ENCODE data around the gene EDEM1. TPM values are rescaled to one million over a fixed set of nuclear protein-coding genes. Genes with fewer than 3 reads are reported as not detected.
"Not testable (repeated sequence)": the region's sequence is repeated elsewhere in the genome, so short reads cannot be mapped to it uniquely, and the experiment has no call there.

Gene EDEM1
- total RNA-seq, 1 donor from 2014 or later = 49.1 TPM

GRCh38 chr3:5143464-5143863, 44.0 kb upstream of the EDEM1 start:
- no peak for TF ChIP-seq CTCF (IDR thresholded peaks at IDR 0.05)
- peaks cover 15% of the 10 kb centered on the region for H3K36me3 Mint-ChIP-seq (ENCODE audit: low read depth)
- peaks cover 17% of the 10 kb centered on the region for H3K9me3 Mint-ChIP-seq (ENCODE audit: low read depth)
- H3K27ac Mint-ChIP-seq (ENCODE audit: unreplicated experiment) = no peak overlapping the region
- H3K27me3 Mint-ChIP-seq (ENCODE audit: low read depth) = no peaks in the 10 kb centered on the region
- no peak for DNase-seq (ENCODE audit: low spot score)
- H3K4me3 Mint-ChIP-seq (ENCODE audit: unreplicated experiment) = no peak overlapping the region
- H3K4me1 Mint-ChIP-seq (ENCODE audit: low read depth) = peaks cover 34% of the 10 kb centered on the region

GRCh38 chr3:5144316-5144994, 43.1 kb upstream of the EDEM1 start:
- TF ChIP-seq CTCF (IDR thresholded peaks at IDR 0.05) = no peak
- Mint-ChIP-seq H3K4me3 (ENCODE audit: unreplicated experiment) (no peak overlapping the region), H3K4me1 (ENCODE audit: low read depth) (peaks cover 26% of the 10 kb centered on the region), H3K27me3 (ENCODE audit: low read depth) (no peaks in the 10 kb centered on the region), H3K9me3 (ENCODE audit: low read depth) (peaks cover 17% of the 10 kb centered on the region), H3K36me3 (ENCODE audit: low read depth) (peaks cover 15% of the 10 kb centered on the region), H3K27ac (ENCODE audit: unreplicated experiment) (no peak overlapping the region)
- DNase-seq (ENCODE audit: low spot score) = no peak

GRCh38 chr3:5145120-5145519, 42.4 kb upstream of the EDEM1 start:
- Mint-ChIP-seq H3K4me1 (ENCODE audit: low read depth) (peaks cover 19% of the 10 kb centered on the region), H3K4me3 (ENCODE audit: unreplicated experiment) (no peak overlapping the region), H3K36me3 (ENCODE audit: low read depth) (peaks cover 15% of the 10 kb centered on the region), H3K27me3 (ENCODE audit: low read depth) (no peaks in the 10 kb centered on the region), H3K9me3 (ENCODE audit: low read depth) (peaks cover 17% of the 10 kb centered on the region), H3K27ac (ENCODE audit: unreplicated experiment) (no peak overlapping the region)
- DNase-seq (ENCODE audit: low spot score) = no peak
- TF ChIP-seq CTCF (IDR thresholded peaks at IDR 0.05) = no peak

- H3K9me3 Mint-ChIP-seq (ENCODE audit: low read depth) = peaks cover 17% of the 10 kb centered on the region
- not testable (repeated sequence) for H3K27me3 Mint-ChIP-seq (ENCODE audit: low read depth); H3K4me3 Mint-ChIP-seq (ENCODE audit: unreplicated experiment); DNase-seq (ENCODE audit: low spot score); H3K27ac Mint-ChIP-seq (ENCODE audit: unreplicated experiment)
- H3K36me3 Mint-ChIP-seq (ENCODE audit: low read depth) = peaks cover 15% of the 10 kb centered on the region
- peaks cover 12% of the 10 kb centered on the region for H3K4me1 Mint-ChIP-seq (ENCODE audit: low read depth)
Measured at GRCh38 chr3:5147152-5147551, 40.4 kb upstream of the EDEM1 start.

- no peak overlapping the region for H3K27ac Mint-ChIP-seq (ENCODE audit: unreplicated experiment)
- H3K4me3 Mint-ChIP-seq (ENCODE audit: unreplicated experiment) = no peak overlapping the region
- peaks cover 7% of the 10 kb centered on the region for H3K36me3 Mint-ChIP-seq (ENCODE audit: low read depth)
- no peak for DNase-seq (ENCODE audit: low spot score)
- peaks cover 10% of the 10 kb centered on the region for H3K9me3 Mint-ChIP-seq (ENCODE audit: low read depth)
- TF ChIP-seq CTCF (IDR thresholded peaks at IDR 0.05) = no peak
- peaks cover 18% of the 10 kb centered on the region for H3K4me1 Mint-ChIP-seq (ENCODE audit: low read depth)
- H3K27me3 Mint-ChIP-seq (ENCODE audit: low read depth) = no peaks in the 10 kb centered on the region
Measured at GRCh38 chr3:5149306-5149880, 38.1 kb upstream of the EDEM1 start.

GRCh38 chr3:5151586-5151985, 35.9 kb upstream of the EDEM1 start:
- H3K36me3 Mint-ChIP-seq (ENCODE audit: low read depth) = peaks cover 3% of the 10 kb centered on the region
- peaks cover 28% of the 10 kb centered on the region for H3K4me1 Mint-ChIP-seq (ENCODE audit: low read depth)
- no peak overlapping the region for H3K4me3 Mint-ChIP-seq (ENCODE audit: unreplicated experiment)
- no peak for TF ChIP-seq CTCF (IDR thresholded peaks at IDR 0.05)
- no peak for DNase-seq (ENCODE audit: low spot score)
- no peak overlapping the region for H3K27ac Mint-ChIP-seq (ENCODE audit: unreplicated experiment)
- no peaks in the 10 kb centered on the region for H3K27me3 Mint-ChIP-seq (ENCODE audit: low read depth)
- peaks cover 4% of the 10 kb centered on the region for H3K9me3 Mint-ChIP-seq (ENCODE audit: low read depth)
